Activated CD8-positive, alpha-beta memory T cell treated with anti-CD3 and anti-CD28 coated beads for 36 hours (primary cell): ENCODE data around the gene CERS4. TPM values are rescaled to one million over a fixed set of nuclear protein-coding genes. Genes with fewer than 3 reads are reported as not detected.
"Not testable (repeated sequence)": the region's sequence is repeated elsewhere in the genome, so short reads cannot be mapped to it uniquely, and the experiment has no call there.

Experiments used
- CTCF ChIA-PET: fragments of 350-600 bp; sonication (Branson Sonifier 250); formaldehyde crosslinking; loops from one replicate; lab custom pipeline; 2021; ENCODE audit warnings: antibody characterized with exemption; lab: Charles Lee
- POLR2A ChIA-PET: fragments of 350-600 bp; sonication (Branson Sonifier 250); formaldehyde crosslinking; loops from one replicate; lab custom pipeline; 2021; ENCODE audit warnings: antibody characterized with exemption; lab: Charles Lee
- total RNA-seq, 2 experiments: library from RNA; stranded (reverse); gene quantifications; one replicate each; pipeline ENCODE4 v1.2.3, GENCODE V29; 2021

The CERS4 gene
- total RNA-seq, 2 experiments from 2014 or later, result 18.0 to 20.5 TPM

GRCh38 chr19:8254286-8255001 lies 45.3 kb downstream of the CERS4 start:
- POLR2A ChIA-PET, result no interaction called here
- CTCF ChIA-PET, result interaction anchor here (2.2 kb wide), 1 partner anchor 97 kb away, joined by 5 read pairs; no protein-coding TSS in a partner anchor

- CTCF ChIA-PET, result interaction anchor here (0.6 to 1.5 kb wide), 2 partner anchors 97 to 311 kb away, joined by 3 to 4 read pairs; partner anchors contain the start of gene TIMM44
- POLR2A ChIA-PET, result no interaction called here
These were observed 46.4 kb downstream of the CERS4 start for GRCh38 chr19:8255426-8256125.

GRCh38 chr19:8256276-8257051 lies 47.3 kb downstream of the CERS4 start:
- CTCF ChIA-PET, result interaction anchor here (1.5 kb wide), 1 partner anchor 312 kb away, joined by 4 read pairs; the partner anchor contains the start of gene TIMM44
- POLR2A ChIA-PET, result no interaction called here

GRCh38 chr19:8257052-8257443 lies 47.9 kb downstream of the CERS4 start:
- ChIA-PET POLR2A (no interaction called here), CTCF (no interaction called here)

- ChIA-PET CTCF (interaction anchor here (0.6 to 0.7 kb wide), 2 partner anchors 155 to 632 kb away, joined by 3 to 4 read pairs; no protein-coding TSS in a partner anchor), POLR2A (no interaction called here)
These were observed 50.2 kb downstream of the CERS4 start for GRCh38 chr19:8259142-8259921.

- POLR2A ChIA-PET, result no interaction called here
These were observed 50.7 kb downstream of the CERS4 start for GRCh38 chr19:8259922-8260247.

GRCh38 chr19:8261347-8261746 lies 52.2 kb downstream of the CERS4 start:
- ChIA-PET POLR2A (no interaction called here), CTCF (no interaction called here)

More at GRCh38 chr19:8259922-8260247, 50.7 kb downstream of the CERS4 start:
- CTCF ChIA-PET, result interaction anchor here (0.6 to 0.7 kb wide), 2 partner anchors 155 to 633 kb away, joined by 3 to 4 read pairs; no protein-coding TSS in a partner anchor

- POLR2A ChIA-PET, result no interaction called here
- CTCF ChIA-PET, result interaction anchor here (0.5 kb wide), 1 partner anchor 158 kb away, joined by 3 read pairs; no protein-coding TSS in a partner anchor
These were observed 52.7 kb downstream of the CERS4 start for GRCh38 chr19:8261881-8262280.

GRCh38 chr19:8262431-8262830 lies 53.3 kb downstream of the CERS4 start:
- ChIA-PET POLR2A (no interaction called here), CTCF (interaction anchor here (0.6 kb wide), 1 partner anchor 755 kb away, joined by 3 read pairs; no protein-coding TSS in a partner anchor)

GRCh38 chr19:8264248-8264647 lies 55.1 kb downstream of the CERS4 start:
- ChIA-PET POLR2A (interaction anchor here (0.6 kb wide), 1 partner anchor 891 kb away, joined by 3 read pairs; no protein-coding TSS in a partner anchor), CTCF (interaction anchor here (0.6 kb wide), 1 partner anchor 211 kb away, joined by 5 read pairs; no protein-coding TSS in a partner anchor)

GRCh38 chr19:8265872-8266271 lies 56.7 kb downstream of the CERS4 start:
- POLR2A ChIA-PET, result no interaction called here

GRCh38 chr19:8269724-8270123 lies 60.6 kb downstream of the CERS4 start:
- ChIA-PET POLR2A (interaction anchor here (0.6 kb wide), 1 partner anchor 76 kb away, joined by 3 read pairs; no protein-coding TSS in a partner anchor), CTCF (interaction anchor here (0.9 to 1.6 kb wide), 3 partner anchors 49 to 185 kb away, joined by 3 to 4 read pairs (median 3); no protein-coding TSS in a partner anchor)

More at GRCh38 chr19:8265872-8266271, 56.7 kb downstream of the CERS4 start:
- CTCF ChIA-PET, result no interaction called here

GRCh38 chr19:8276508-8276907 lies 67.3 kb downstream of the CERS4 start:
- POLR2A ChIA-PET, CTCF ChIA-PET: not testable (repeated sequence)

- POLR2A ChIA-PET, CTCF ChIA-PET: not testable (repeated sequence)
These were observed 82.2 kb downstream of the CERS4 start for GRCh38 chr19:8291337-8291736.

GRCh38 chr19:8302357-8302691 lies 93.2 kb downstream of the CERS4 start:
- ChIA-PET CTCF (interaction anchor here (0.5 kb wide), 1 partner anchor 495 kb away, joined by 3 read pairs; no protein-coding TSS in a partner anchor), POLR2A (no interaction called here)

- CTCF ChIA-PET, result interaction anchor here (0.5 kb wide), 1 partner anchor 496 kb away, joined by 3 read pairs; no protein-coding TSS in a partner anchor
- POLR2A ChIA-PET, result no interaction called here
These were observed 93.6 kb downstream of the CERS4 start for GRCh38 chr19:8302734-8303133.

- CTCF ChIA-PET, result no interaction called here
- POLR2A ChIA-PET, result interaction anchor here (0.5 kb wide), 1 partner anchor 119 kb away, joined by 3 read pairs; no protein-coding TSS in a partner anchor
These were observed 95.9 kb downstream of the CERS4 start for GRCh38 chr19:8304841-8305621.
